ENCODE results near the gene THY1. TPM values are rescaled to one million over a fixed set of nuclear protein-coding genes. Genes with fewer than 3 reads are reported as not detected.

The THY1 gene
- total RNA-seq, 1 donor from 2014 or later, result 2.1 TPM

- no peak for TF ChIP-seq CTCF (IDR thresholded peaks at IDR 0.05; ENCODE audit: insufficient read depth, low read length, severe bottlenecking)
- DNase-seq (ENCODE audit: low read depth) (no peak), FAIRE-seq (no peak)
- Histone ChIP-seq H3K36me3 (ENCODE audit: control insufficient read depth, insufficient read depth, low read length) (no peaks in the 10 kb centered on the region), H3K4me3 (ENCODE audit: low read depth, low read length) (no peak overlapping the region), H3K27me3 (ENCODE audit: control insufficient read depth, insufficient read depth, low read length) (peaks cover 5% of the 10 kb centered on the region)
These were observed 13.7 kb upstream of the THY1 start for GRCh38 chr11:119436711-119437110.

- Histone ChIP-seq H3K4me3 (ENCODE audit: low read depth, low read length) (no peak overlapping the region), H3K36me3 (ENCODE audit: control insufficient read depth, insufficient read depth, low read length) (no peaks in the 10 kb centered on the region), H3K27me3 (ENCODE audit: control insufficient read depth, insufficient read depth, low read length) (peaks cover 5% of the 10 kb centered on the region)
- DNase-seq (ENCODE audit: low read depth) (no peak), FAIRE-seq (no peak)
- no peak for TF ChIP-seq CTCF (IDR thresholded peaks at IDR 0.05; ENCODE audit: insufficient read depth, low read length, severe bottlenecking)
These were observed 13.1 kb upstream of the THY1 start for GRCh38 chr11:119436093-119436492.

GRCh38 chr11:119434591-119435330 lies 11.8 kb upstream of the THY1 start:
- TF ChIP-seq CTCF (IDR thresholded peaks at IDR 0.05; ENCODE audit: insufficient read depth, low read length, severe bottlenecking), result no peak
- peaks cover 7% of the 10 kb centered on the region for H3K27me3 ChIP-seq (ENCODE audit: control insufficient read depth, insufficient read depth, low read length)

GRCh38 chr11:119433358-119433725 lies 10.4 kb upstream of the THY1 start:
- H3K4me3 ChIP-seq (ENCODE audit: low read depth, low read length), result no peak overlapping the region
- peak; percentile 57 for DNase-seq (ENCODE audit: low read depth)
- peaks cover 9% of the 10 kb centered on the region for H3K27me3 ChIP-seq (ENCODE audit: control insufficient read depth, insufficient read depth, low read length)
- TF ChIP-seq CTCF (IDR thresholded peaks at IDR 0.05; ENCODE audit: insufficient read depth, low read length, severe bottlenecking), result no peak
- FAIRE-seq, result no peak
- H3K36me3 ChIP-seq (ENCODE audit: control insufficient read depth, insufficient read depth, low read length), result no peaks in the 10 kb centered on the region

More at GRCh38 chr11:119434591-119435330, 11.8 kb upstream of the THY1 start:
- no peaks in the 10 kb centered on the region for H3K36me3 ChIP-seq (ENCODE audit: control insufficient read depth, insufficient read depth, low read length)
- no peak for FAIRE-seq
- no peak for DNase-seq (ENCODE audit: low read depth)
- no peak overlapping the region for H3K4me3 ChIP-seq (ENCODE audit: low read depth, low read length)

- Histone ChIP-seq H3K36me3 (ENCODE audit: control insufficient read depth, insufficient read depth, low read length) (no peaks in the 10 kb centered on the region), H3K27me3 (ENCODE audit: control insufficient read depth, insufficient read depth, low read length) (peaks cover 9% of the 10 kb centered on the region), H3K4me3 (ENCODE audit: low read depth, low read length) (no peak overlapping the region)
- peak; percentile 21 for DNase-seq (ENCODE audit: low read depth)
- no peak for TF ChIP-seq CTCF (IDR thresholded peaks at IDR 0.05; ENCODE audit: insufficient read depth, low read length, severe bottlenecking)
- no peak for FAIRE-seq
These were observed 9.7 kb upstream of the THY1 start for GRCh38 chr11:119432484-119433357.

Data from bronchial epithelial cell (primary cell).